Measurements from ENCODE around the gene PNPLA5.
"Not testable (repeated sequence)": the region's sequence is repeated elsewhere in the genome, so short reads cannot be mapped to it uniquely, and the experiment has no call there.

PNPLA5 gene

DNA sequence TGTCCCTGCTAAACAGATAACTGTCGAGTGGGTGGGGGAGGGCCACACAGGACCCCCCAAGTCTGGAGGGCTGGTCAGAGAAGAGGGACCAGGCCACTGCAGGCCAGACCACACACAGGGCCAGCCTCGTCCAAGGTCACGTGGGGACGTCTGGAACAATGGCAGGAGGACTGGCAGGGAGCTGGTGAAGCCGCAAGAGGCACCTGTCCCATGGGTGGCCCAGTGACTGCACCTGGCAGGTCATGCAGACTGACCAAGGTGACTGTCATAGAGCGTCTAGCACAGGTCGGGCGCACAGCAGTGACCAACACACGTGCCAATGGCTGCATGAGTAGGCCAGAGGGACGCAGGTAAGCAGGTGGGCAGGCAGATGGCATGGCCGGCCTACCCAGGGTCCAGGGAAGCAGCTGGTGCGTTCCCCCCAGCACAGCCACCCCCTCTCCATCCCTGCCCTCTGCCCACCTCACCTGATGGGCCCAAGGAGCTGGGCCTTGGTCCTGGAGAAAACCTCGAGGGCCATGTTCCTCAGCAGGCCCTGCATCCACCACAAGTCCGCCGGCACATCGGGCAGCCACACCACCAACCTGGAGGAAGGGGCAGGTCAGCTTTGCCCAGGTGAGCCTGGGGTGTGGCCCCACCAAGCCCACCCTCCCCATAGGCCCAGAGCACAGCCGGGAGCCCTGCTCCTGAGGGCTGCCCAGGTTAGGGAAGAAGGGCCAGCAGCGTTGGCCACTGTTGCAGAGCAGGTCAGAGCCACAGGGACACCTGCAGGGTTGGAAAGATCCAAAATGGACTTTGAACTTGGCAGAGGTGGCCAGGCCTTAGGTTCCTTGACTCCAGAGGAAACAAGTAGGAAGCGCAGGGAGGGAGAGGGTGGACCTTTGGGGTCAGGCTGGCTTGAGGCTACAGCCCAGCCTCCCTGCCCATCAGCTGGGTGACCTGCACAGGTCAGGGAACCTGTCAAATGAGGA, 10.4 kb downstream of the PNPLA5 start:
- DNase-seq (ENCODE audit: low read depth in 2 of 2), result no peak

DNA sequence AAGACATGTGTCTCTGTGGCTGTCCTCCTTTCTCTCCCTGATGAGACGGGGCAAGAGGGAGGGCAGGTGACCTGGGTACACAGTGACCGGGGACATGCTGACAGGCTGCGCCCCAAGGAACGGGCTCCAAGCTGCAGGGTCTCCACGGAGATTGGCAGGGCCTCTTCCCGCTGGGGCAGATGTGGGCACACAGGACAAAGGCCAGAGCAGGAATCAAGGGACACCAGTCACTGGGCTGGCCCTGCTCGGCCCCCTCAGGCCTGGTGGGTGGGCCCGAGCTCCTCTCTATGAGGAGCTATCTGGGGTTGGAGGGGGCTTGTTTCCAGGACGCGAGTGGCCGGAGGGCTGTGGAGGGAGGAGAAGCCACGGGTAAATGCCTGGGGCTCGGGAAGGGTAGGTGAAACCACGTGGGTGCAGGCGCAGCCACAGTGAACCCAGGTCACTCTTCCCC, 11.2 kb downstream of the PNPLA5 start:
- DNase-seq (ENCODE audit: low read depth in 2 of 2), result no peak

DNA sequence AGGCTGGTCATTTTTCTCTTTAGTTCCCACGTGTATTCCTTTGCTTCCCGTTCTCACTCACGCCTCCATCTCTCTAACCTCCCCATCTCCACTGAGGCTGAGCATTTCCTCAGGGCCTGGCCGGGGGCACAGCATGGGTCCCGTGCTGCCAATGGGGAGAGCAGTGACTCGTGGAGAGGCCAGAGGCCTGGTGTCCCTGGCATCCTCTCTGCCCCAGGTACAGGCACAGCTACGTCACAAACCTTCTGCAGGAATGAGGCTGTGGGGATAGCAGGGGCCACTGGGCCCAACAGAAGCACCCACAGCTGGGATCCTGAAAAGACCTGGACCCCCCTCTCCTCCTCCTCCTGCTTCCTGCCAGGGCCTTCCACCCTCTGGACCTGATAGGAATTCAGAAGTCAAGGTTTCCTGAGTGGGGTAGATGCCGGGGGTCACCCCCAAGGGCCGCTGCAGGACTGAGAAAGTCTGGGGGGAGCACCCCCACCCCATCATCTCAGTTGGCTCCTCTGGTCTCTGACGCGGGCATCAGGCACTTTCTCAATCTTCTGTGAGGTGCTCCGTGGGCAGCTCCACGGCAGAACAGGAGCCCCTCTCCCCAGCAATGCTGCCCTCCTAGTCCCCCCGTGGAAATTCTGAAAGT, 11.8 kb downstream of the PNPLA5 start:
- DNase-seq (ENCODE audit: low read depth in 2 of 2), result no peak

DNA sequence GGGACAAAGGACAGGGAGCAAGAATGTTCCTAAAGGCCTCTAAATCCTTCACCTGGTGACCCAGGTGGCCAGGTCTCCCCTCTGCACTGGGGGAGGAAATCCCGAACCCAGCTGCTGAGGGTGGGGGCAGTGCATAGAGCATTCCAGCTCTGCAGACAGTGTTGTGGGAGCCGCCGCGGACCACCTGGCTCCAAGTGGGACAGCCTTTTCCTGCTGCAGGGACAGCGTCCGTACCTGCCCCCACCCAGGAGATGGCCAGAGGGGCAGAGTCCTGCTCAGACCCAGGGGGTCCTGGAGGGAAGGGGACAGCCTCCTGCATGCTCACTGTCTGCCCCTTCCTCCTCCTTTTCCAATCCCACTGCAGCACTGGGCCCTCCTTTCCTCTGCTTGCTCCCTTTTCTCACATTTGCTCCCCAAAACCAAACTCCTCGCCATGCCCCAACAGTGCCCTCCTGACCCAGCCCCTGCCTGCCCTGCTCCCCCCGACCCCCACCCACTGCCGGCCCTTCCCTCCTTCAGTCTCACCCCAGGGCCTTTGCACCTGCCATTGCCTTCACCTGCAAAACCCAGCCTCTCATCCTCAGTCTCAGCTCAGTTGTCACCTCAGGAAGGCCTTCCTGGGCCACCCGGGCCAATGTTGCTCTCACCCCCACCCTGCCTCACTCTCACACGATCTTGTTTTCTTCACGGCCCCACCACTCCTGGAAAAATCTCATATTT, 12.8 kb downstream of the PNPLA5 start:
- DNase-seq (ENCODE audit: low read depth in 2 of 2), result no peak

DNA sequence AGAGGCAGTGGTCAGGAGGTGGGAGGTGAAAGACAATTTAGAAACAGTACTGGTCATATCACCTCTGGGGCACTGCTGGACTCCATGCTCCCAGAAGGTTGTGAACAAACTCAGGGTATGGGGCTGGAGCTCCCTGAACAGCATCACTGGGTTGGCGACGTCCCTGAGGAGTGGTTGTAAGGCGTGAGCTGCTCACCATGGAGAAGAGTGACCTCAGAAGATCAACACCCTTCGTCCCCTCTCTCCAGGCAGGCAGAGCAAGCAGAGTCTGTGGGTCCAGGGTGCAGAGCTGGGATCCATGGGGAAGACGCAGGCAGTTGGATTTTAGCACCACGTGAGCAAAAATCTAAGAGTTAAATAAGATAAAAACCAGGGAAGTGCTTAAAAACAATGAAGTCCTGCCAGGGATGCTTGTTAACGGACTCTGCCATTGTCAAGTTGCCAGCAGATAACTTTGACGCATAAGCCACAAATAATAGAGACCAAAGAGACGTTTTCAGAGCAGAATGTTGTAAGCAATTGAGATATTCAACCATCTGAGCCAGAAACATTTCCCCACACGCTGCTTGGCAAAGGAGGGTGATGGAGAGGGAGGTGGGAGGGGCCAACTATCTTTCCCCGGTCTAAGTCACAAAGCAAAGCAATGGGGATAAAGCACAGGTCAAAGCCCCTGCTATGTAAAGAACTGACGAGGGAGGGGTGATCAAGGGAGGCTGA, 13.6 kb downstream of the PNPLA5 start:
- no peak for DNase-seq (ENCODE audit: low read depth in 2 of 2)

DNA sequence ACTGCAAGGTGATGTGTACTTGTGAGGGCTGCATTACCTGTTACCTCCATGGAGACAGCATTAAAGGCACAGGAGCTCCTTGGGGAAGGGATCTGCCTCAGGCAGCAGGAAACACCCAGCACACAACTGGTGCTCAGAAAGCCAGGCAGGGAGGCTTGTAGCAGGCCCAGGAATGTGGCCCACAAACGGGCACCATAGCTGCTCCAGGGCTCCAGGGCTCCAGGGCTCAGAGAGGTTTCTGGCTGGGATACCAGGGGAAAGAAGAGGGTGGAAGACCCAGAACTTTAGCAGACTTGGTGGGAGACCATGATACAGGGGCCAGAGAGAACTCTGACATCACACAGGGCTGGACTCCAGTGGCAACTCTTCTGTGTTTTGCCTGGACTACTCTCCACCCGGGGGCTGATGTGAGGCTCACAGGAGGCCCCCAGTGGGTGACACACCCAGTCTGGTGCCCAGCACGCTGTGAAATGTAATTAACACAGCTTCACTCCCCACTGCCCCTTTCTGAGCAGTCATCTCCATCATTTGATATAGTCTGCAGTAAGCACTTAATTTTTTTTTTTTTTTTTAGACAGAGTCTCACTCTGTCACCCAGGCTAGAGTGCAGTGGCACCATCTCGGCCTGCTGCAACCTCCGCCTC, 14.8 kb downstream of the PNPLA5 start:
- DNase-seq (ENCODE audit: low read depth in 2 of 2), result no peak

DNA sequence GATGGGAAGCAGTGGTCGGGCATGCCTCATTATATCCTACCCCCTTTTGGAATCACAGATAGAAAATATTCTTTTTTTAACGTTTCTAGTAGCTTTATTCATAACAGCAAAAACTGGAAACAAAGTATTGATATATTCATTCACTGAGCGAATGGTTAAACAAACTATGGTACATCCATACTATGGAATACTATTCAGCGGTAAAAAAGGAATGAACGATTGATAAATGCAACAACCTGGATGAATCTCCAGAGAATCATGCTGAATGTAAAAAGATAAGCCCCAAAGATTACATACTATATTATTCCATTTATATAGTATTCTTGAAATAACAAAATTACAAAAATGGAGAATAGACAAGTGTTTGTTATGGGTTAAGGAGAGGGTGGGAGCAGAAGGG, 22.0 kb downstream of the PNPLA5 start:
- DNase-seq (ENCODE audit: low read depth in 2 of 2), result no peak

DNA sequence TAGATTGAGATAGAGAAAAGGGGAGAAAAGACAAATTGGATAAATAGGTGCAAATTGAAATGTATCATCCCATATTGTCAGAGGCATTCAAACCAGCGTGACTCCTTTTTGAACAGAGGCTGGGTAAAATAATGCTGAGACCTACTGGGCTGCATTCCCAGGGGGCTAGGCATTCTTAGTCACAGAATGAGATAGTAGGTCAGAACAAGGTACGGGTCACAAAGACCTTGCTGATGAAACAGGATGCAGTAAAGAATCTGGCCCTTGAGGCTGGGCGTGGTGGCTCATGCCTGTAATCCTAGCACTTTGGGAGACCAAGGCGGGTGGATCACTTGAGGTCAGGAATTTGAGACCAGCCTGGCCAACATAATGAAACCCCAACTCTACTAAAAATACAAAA, 22.8 kb downstream of the PNPLA5 start:
- not testable (repeated sequence) for DNase-seq (ENCODE audit: low read depth in 2 of 2)

DNA sequence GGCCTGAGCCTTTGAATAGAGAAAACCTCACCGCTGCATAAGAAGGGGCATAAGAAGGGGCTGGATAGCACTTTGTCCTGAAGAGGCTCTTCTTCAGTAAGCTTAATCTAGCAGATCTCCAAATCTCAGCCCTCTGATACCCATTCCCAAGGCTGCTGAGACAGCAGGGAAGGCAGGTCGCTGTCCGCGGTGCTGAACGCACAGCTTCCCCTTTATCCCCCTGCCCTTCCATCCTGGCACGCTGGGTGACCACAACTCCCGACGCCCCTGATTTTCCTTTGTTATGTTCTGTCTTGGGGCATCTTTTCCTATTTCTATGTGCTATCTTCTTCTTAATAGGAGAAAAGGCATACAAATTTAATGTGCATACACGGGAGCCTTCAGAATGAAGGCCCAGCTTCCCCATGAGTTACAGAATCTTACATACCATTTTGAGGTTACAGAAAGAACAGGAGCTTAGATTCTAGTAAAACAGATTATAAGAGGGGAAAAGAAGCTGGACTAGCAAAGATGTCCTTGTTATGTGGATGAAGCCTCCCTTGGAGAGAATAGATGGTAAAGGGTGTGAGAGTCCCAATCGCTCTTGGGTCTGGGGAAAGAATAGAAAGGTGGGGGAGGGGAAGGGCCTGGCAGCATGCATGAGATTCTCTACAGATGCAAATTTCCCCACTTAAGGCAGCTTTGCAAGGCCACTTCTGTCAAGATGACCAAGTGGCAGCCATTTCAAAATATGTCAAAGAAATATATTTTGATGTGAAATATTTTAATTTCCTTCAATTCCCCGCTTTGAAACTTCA, 23.8 kb downstream of the PNPLA5 start:
- no peak for DNase-seq (ENCODE audit: low read depth in 2 of 2)

DNA sequence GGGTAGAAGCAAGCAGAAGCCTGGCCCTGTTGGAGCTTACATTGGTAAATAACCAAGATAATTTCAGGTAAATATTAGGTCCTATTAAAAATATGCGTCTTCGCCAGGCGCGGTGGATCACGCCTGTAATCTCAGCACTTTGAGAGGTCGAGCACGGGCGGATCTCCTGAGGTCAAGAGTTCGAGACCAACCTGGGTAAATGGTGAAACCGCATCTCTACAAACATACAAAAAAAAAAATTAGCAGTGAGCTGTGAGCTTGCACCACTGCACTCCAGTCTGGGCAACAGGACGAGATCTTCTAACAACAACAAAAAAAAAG, 29.0 kb downstream of the PNPLA5 start:
- no peak for DNase-seq (ENCODE audit: low read depth in 2 of 2)

DNA sequence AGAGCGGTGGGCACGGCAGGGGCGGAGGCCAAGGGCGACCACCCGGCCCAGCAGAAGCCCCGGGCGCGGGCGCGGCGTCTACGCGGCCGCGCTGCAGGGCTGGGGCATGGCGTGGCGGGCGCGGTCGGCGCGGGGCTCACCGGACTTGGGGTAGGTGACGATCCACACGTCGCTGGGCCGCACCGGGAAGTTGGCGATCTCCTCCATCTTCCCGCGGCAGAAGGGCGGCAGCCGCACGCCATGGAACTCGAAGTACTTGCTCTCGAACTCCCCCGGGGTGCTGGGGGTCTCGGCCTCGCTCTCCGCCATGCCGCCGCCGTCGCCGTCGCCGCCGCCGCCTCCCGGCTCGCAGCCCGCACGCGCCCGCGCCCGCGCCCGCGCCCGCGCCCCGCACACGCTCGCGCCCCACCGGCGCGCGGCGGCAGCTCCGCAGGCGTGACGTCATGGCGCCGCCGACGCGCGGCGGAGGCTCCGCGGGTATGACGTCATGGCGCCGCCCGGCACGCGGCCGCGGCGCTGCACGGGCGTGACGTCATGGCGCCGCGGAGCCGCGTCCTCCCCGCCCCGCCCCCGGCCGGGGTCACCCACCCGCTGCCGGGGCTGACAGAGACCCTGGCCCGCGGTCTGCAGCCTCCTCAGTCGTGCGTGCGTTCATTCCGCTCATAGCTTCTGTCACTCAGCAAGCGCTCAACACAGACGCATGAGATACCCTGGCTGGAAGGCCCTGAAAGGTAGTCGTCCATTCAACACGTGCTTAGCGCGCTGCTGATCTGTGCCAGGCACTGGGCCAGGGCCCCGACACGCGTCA, 29.5 kb downstream of the PNPLA5 start, which contains the start of gene SULT4A1:
Gene SULT4A1 (minus strand): TSS at position 440 of the 808 bp plus-strand sequence. CDS start 131 bp downstream, at position 309.
- DNase-seq (ENCODE audit: low read depth in 2 of 2), result no peak

DNA sequence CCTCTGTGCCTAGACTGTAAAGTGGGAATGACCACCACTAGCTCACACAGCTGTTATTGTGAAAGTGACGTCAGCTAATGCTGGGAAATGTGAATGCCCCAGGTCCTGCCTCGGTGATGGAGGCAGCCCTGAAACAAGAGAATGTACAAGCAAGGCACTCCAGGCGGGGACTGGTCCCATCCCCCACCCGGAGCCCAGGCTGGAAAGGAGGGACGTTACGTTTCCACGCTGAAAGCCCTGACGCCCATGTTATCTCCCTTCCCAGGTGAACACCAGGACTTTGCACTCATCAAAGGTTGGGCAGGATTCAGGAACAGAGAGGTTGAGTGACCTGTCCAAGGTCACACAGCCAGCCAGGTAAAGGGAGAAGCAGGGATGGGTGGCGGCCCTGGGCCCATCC, 30.3 kb downstream of the PNPLA5 start:
- DNase-seq (ENCODE audit: low read depth in 2 of 2), result no peak

DNA sequence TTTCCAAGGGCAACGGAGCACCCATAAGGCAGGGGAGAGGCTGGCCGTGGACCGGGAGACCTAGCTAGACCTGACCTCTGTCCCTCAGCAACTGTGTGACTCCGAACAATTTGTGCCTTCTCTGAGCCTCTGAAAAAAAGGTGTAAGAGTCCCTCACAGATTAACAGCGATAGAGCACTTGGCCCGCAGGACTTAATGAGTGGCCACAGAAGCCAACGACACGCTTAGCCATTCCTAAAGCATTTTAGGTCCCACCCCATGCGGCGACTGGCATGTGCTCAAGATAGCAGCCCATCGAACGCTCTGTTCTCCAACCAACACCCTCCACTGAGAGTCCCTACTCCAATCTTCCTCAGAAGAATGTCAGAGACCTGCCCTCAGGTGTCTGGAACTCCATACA, 31.0 kb downstream of the PNPLA5 start:
- DNase-seq (ENCODE audit: low read depth in 2 of 2), result no peak

DNA sequence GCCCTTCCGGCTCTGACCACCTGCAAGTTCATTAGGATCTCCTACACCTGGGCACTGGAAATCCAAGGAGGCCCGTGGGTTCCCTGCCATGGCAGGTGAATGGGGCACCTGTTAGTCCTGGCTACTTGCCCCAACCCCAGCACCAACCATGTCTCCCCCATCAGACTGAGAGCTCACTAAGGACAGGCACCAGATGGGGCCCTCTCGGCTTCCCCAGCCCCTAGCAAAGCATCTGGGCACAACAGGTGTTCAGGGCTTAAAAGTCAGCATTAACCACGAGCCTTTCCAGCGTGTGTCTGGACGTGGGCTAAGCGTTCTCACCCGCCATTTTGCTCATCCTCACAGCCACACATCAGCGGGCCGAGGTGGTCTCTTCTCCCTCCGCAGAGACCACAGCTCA, 31.7 kb downstream of the PNPLA5 start:
- DNase-seq (ENCODE audit: low read depth in 2 of 2), result no peak

DNA sequence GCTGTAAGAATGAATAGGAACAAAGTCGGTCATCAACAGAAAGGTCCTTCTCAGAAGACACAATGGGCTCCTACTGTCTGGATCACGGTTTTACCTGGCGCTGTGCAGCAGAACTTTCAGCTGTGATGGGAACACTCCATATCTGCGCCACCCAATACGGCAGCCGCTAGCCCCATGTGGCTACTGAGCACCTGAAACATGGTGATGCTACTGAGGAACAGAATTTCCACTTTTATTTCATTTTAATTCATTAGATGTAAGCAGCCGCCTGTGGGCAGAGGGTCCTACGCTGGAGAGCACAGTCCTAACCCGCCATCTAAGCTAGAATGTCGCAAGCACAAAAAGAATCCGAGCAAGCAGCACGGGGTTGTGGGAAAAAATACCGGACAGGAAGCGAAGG, 32.2 kb downstream of the PNPLA5 start:
- no peak for DNase-seq (ENCODE audit: low read depth in 2 of 2)

DNA sequence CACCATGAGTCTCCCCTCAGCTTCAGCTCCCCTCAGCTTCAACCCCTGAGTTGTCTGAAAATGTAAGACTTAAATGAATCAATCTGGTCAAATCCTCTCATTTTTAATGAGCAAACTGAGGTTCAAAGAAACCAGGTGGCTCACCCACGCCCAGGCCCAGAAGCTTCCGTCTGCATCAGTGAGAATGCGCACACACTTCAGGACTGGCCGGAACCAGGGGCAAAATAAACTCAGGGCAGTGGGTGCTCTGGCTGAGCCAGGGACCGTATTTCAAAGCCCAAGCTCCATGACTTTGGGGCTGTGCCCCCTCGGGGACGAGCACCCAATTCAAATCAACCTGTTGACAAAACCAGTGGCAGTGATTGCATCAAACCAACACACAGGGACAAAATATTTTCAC, 32.6 kb downstream of the PNPLA5 start:
- no peak for DNase-seq (ENCODE audit: low read depth in 2 of 2)

DNA sequence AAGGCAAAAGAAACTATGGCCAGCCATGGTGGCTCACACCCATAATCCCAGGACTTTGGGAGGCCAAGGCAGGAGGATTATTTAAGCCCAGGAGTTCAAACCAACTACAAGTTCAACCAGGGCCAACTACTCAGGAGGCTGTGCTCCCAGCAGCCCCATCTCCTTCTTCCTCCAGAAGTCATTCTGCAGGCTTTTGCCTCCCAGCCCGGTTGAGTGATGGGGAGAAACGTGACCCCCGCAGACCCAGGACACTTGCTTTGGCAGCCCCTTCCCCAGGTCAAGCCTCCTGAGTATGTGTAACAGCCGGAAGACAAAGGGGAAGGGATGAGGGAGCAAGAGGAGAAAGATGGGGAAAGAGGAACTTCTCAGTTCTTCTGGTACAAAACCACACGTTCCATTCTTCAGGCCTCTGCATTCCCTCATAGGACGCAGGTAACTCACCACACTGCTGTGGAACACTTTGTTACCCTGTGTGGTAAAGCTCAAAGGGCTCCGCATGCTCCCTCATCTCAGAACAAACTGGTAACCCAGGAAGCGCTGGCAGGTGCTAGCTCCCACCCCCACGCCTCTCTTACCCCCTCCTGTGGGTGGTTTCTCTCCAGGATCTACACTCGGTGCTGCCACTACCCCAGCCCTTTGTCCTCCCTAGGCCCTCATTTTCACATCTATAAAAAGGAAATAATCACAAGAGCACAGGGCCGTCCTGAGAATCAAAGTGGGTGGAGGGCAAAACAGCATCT, 33.5 kb downstream of the PNPLA5 start:
- DNase-seq (ENCODE audit: low read depth in 2 of 2), result no peak

DNA sequence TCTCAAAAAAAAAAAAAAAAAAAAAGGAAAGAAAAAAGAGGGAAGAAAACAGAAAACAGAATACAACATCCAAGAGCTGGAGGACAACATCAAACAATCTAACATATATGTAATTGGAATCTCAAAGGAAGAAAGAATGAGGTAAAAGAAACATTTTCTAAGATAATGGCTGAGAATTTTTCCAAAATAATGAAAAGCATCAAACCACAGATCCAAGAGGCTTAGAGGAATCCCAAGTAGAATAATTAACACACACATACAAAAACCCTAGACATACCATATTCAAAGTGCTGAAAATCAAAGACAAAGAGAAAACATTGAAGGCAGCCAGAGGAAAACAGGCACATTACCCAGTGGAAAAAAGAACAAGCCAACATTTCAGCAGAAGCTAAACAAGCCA, 34.4 kb downstream of the PNPLA5 start:
- no peak for DNase-seq (ENCODE audit: low read depth in 2 of 2)

DNA sequence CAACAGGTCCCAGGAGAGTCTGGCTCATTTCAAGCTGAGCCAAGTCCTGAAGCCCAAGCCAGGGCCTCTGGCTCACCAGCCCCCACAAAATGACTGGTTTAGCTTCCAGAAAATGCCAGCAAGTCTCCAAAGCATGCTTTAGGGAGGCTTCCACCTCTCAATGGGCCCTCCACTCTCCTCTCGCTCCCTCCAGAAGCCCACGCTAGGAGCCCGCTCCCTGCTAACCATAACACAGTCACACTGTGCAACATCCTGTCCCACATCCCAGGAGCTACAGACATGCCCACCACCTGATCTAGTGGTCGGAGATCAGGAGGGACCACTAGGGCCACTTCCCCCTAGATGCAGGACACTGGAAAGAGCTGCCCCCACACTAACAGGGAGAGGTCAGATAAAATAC, 36.4 kb downstream of the PNPLA5 start:
- no peak for DNase-seq (ENCODE audit: low read depth in 2 of 2)
